Measurements from ENCODE around the gene GSTA4.
A peak's percentile ranks its signal among the peaks of the same experiment; 100 is the strongest.
"Not testable (repeated sequence)": the region's sequence is repeated elsewhere in the genome, so short reads cannot be mapped to it uniquely, and the experiment has no call there.

Gene GSTA4

DNA sequence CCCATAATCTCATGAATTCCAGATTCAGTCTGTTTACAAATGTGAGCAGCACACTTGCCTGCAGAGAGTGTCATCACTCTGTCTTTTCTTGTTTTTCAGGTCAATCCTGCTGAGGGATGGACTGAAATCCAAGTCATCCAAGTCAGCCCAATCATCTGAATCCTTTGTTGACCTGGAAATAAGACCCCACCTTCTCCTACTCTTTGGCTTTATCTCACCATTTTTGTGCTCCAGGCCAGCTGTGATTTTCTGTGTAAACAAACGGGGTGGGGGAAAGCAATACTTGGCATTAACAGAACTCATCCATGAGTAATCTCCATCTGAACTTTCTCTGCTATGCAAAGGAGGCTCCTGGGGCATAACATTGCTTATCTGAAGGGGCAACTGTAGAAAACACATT, 16.9 kb upstream of the GSTA4 start:
- no peak for DNase-seq

DNA sequence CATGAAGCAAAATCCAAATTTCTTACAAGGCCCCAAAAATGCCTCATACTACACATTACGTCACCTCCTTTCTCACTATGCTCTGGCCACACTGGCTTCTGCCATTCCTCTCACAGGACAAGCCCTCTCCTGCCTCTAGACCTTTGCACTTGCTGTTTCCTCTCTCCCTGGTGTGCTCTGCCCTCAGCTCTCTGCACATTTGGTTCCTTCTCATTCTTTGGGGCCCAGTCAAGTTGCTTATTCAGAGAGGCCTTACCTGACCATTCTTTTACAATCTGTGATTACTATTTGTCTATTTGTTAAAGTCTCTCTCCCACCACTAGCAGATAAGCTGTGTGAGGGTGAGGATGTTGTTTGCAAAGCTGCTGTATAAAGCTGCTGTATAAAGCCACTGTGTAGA, 15.4 kb upstream of the GSTA4 start:
- no peak for DNase-seq

DNA sequence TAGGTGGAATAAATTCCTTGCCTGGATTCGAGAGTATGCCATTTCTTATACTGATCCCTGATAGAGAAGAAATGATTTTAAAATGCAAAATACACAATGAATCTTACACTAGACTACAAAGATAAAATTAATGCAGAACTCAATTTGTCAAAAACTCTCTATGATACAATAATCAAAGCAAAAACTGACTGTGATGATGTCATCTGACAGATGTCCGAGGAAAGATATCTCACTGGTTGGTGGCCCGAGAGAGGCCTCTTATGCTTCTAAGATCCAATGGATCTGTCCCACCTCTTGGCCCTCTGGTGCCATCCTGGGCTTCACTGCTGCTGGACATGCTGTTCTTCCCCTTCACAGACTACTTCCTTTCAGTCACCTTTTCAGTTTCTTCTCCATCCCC, 14.4 kb upstream of the GSTA4 start:
- DNase-seq: no peak

DNA sequence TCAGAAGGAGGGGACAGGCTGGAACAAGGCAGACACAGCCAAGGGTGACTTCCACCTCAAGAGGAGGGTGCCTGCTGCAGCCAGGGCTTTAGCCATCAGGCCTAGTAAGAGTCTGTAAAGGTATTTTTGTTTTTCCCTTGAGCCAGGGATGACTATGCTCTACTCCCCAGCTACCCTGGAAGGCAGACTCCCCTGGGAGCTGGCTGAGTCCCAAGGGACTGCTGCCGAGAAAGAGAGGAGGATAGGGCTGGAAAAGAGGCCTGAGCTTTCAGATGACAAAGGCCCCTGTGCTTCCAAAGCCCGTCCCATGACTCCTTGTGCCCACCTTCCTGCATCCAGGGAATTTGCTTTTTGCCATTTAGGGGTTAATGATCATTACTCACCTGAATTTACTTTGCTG, 14.0 kb upstream of the GSTA4 start:
- DNase-seq: no peak

DNA sequence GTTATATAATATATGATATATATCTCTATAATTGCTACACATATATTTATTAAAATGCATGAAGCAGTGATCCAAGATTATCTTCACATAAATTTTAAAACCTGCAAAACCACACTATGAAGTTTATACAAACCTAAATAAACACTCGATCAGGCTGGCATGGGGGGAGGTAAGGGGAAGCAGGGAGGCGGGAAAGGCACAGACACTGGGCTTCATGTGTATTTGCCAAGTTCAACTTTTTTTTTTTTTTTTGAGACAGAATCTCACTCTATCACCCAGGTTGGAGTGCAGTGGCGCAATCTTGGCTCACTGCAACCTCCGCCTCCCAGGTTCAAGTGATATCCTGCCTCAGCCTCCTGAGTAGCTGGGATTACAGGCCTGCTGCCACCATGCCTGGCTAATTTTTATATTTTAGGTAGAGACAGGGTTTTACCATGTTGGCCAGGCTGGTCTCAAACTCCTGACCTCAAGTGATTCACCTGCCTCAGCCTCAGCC, 13.2 kb upstream of the GSTA4 start:
- not testable (repeated sequence) for DNase-seq

DNA sequence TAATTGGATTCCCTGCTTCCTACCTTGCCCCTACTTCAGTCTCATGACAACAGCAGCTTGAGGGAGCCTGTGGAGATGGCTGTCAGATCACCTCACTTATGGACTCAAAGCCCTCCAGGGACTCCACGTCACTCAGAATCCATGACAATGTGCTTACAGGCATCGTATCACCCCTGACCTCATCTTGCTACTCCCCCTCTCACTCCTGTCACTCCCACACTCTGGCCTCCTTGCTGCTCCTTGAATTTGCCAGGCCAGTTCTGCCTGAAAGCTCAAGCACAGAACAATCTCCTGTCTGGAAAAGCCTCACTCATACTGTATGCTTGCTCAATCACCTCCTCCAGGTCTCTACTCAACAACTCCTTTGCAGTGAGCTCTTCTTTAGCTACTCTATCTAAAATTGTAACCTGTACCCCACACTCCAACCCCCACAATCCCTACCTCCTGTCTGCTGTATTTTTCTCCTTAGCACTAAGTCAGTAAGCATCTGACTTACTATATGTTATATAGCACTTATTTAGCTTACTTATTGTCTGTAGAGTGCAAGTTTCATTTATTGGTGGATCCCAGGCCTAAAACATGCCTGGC, 10.7 kb upstream of the GSTA4 start:
- no peak for DNase-seq

DNA sequence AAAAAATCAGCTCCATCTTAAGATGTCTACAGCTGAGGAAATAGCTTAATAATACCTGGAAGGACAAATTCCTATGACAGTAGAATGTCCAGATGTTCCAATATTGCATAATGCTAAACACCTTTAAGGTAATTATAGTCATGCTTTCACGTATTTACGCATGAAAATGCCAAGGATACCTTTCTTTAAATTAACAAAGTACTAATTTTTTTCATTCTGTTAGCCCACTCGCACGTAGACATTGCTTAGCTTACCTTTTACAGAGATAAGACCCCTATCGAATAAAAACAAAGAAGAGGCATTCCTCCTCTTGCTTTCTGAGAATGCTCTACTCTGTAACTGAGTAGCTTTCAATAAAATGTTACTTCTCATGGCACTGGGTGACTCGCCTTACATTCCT, 4.4 kb upstream of the GSTA4 start:
- DNase-seq: no peak

DNA sequence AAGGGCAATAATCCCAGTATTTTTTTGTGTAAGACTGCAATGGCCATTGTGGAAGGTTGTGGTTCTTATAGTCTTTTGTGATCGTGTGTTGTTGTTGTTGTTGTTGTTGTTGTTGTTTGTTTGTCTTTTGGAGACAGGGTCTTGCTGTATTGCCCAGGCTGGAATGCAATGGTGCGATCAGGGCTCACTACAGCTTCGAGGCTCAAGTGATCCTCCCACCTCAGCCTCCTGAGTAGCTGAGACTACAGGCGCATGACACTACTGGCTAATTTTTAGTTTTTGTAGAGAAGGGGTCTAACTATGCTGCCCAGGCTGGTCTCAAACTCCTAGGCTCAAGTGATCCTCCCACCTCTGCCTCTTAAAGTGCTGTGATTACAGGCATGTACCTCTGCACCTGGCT, 3.5 kb upstream of the GSTA4 start:
- no peak for DNase-seq

DNA sequence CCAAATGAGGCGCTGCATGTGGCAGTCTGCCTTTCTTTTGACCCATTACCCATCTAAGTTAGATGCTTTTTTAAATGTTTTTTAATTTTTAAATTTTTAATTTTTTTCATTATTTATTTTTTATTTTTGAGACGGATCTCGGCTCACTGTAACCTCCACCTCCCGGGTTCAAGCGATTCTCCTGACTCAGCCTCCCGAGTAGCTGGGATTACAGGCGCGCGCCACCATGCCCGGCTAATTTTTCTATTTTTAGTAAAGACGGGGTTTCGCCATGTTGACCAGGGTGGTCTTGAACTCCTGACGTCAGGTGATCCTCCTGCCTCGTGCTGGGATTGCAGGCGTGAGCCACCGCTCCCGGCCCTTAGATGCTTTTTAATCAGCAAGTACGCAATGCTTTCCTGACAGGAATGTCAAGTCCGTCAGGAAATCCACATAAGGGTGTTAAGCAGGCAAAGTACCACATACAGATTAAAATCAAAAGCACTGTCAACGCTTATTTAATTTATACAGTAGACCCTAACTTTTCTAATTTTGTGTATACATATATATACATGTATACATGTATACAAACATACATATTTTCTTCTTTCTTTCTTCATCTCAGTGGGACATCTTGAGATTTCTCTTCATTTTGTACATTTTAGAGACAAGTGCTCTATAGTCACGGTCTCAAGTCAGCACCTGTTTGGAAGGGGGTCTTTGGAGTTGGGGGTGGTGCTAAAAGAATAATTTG, 995 bp upstream of the GSTA4 start:
- DNase-seq: no peak

DNA sequence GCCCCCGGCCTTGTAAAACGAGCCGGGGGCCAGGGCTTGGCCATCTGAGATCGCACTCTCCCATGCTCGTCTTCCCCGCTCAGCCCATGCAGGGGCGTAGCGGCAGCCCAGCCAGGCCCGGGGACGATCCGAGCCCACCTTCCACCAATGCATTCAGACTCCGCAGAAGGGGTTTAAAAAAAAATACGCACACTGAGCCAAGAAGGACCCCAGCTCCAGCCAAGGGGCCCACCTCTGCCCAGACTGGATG, 320 bp downstream of the GSTA4 start:
- DNase-seq: no peak

DNA sequence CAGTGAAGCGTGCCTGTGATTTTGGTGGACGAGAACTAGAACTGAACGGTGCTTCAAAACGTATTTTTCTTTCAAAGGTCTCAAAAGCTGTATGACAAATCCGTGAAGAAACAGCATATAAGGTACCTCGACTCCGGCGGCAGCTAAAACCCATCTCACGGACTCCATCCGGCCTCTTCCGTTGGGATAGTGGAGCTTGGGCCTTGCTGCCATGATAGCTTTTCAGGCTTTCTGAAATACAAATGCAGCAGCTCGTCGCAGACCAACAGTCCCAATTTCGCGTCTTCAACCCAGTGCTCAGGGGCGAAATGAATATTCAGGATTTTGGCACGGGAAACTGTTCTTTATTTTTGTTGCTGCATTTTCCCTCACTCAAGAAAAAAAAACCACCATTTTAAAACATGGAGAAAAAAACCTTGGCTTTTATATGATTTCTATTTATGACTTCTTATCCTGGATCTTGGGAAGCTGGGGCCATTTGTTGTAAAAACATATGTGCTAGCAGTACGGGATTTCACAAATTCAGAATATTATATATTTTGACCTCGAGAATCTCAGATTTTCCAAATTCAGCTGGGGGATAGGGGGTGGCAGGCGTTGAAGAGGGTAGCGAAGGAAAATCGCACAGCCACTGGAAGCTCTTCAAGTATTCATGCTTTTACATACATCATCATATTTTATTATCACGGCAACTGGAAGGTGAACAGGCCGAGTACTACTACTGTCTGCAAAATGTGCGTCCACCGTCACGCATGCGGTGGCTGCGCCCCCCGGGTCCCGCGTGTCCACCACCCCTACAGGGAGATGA, 849 bp downstream of the GSTA4 start:
- no peak for DNase-seq

DNA sequence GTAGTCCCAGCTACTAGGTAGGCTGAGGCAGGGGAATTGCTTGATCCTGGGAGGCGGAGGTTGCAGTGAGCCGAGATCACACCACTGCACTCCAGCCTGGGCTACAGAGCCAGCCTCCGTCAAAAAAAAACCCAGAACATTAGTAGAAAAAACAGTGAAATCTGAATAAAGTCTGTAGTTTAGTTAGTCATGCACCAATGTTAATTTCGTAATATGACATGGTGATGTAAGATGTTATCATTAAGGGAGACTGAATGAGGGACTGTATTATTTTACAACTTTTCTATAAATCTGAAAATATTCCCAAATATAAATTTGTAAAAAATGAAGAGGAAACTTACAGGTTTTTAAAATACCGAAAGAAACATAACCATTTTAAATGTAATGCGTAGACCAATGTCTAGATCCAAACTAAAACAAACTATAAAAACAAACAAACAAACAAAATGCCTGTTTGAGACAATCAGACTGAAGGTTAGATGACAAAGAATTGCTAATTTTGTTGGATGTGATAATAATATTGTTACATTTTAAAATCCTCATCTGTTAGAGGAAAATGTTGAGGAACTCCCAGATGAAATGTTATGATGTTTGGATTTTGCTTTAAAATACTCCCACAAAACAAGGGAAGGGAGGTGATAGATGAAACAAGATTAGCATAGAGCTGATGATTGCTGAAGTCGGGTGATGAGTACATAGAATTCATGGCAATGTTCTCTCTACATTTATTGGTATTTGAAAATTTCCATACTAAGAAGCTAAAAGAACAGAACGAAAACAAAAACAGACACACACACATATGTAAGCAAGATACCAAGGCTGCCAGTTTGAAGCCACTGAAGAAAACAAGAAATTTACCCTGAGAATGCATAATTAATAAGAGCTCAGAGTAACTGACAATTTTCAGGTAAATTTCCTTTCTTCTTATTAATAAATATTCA, 1.8 kb downstream of the GSTA4 start:
- DNase-seq: no peak

DNA sequence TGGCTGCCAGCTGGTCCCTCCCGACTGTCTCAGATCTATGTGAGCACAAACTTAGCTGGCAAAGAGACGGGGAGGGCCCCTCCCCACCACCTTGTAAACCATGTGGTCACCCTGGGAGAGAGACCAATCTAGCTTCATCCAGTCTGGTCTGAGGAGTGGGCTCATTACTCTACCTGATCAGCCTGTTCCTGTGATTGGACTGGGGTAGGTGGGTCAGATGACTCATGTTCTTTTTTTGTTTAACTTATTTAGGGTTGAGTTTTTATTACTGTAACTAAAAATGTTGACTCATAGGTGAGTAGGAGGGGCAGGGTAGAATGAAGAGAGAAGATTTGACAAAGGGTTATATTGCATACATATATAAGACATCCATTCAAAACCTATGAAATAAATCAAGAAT, 4.7 kb downstream of the GSTA4 start:
- no peak for DNase-seq

DNA sequence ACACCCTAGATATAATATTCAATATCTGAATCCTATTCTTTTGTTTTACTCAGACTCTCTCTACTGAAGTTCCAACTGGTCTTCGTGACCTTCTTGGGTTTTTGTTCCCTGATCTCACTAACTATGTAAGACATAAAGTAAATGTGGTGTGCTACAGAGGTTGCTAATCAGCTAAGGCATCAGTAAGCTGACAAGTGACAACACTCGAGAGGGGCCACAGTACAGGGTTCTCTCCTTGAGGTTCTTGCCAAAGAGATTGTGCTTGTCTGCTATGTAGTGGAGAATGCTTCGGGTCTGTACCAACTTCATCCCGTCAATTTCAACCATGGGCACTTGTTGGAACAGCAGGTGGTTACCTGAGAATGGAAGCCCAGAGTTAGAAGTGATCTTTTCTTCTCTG, 9.9 kb downstream of the GSTA4 start:
- no peak for DNase-seq

DNA sequence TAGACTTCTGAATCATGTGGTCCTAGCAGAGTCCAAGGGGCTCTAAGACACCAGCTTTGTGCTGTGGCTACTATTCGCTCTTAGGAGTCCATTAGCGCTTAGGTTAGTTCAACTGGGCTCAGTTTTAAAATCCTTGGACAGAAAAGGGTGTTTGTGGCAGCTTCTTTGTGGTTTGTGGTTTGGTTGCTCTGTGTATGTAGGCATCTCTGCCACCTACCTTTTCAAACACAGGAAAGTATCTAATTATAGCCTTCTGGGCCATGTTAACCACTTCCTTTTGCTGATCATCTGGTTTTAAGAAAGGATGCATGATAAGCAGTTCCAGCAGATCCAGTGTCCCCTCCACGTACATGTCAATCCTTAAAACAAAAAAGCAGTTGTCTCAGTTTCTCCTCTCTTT, 10.8 kb downstream of the GSTA4 start:
- peak; percentile 52 for DNase-seq

DNA sequence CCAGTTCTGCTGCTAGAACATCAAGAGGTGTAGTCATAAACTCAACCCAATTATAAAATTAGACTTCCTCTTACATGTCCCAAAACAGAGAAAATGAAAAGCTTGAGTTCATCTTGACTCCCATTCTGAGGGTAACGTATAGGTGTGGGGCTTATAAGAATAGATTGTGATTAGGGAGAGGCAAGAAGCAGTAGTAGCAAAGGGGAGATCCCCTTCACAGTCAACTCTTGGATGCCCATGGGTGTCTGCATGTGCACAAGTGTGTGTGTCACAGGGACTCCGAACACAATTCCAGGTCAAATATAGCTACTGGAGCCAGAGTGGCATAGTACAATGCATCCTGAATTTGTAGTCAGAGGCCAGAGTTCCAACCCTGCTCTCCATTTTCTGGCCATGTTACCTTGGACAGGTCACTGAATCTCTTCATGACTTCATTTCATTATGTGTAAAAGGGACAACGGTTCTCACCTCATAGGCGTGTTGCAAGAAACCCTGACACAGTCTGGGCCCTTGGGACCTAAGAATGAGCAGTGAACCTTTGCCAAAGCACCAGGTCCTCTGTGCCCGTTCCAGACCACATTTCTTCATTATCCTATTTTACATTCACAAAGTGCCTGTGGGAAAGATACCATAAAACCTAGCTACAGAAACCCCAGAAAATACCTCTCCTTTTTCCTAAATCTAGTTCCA, 11.8 kb downstream of the GSTA4 start:
- DNase-seq: no peak

DNA sequence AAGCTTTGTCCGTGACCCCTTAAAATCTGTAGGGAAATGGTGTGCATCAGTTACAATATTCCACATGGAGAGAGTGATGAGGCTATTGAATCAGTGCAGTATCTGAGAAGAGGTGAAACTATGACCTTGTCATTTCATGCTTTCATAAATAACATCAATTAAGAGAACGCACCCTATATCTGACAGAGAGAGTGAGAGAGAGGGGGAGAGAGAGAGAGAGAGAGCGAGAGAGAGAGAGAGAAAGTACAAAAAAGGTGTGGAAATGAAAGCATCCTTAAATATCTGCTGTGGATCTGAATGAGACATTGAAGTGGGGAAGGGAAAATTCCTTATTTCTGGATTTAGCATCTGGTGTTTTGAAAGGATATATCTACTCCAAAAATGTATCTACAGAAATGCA, 12.4 kb downstream of the GSTA4 start:
- no peak for DNase-seq

DNA sequence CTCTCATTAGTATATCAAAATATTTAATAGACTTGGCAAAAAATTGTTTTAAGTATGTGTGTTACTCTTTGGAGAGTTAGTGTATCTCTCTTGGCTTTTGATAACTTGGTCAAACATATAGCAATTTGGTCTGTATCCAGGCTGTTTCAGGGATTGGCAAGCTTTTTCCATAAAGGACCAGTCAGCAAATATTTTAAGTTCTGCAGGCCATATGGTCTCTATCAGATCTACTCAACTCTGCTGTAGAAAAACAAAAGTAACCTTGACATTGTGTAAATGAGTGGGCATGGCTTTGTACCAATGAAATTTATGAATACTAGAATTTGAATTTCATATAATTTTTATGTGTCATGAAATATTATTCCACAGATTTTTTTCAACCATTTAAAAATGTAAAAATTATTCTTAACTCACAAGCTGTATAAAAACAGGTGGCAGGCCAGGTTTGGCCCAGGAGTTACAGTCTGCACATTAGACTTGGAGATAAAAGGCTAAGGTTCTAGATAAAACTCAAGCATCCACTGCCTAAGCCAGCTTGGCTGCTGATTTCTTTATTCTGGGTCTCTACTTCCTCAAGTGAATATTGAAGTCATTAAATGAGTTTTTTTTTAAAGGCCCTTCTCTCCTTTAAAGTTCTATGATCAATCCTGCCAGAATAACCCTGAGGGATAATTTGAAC, 13.7 kb downstream of the GSTA4 start:
- DNase-seq: no peak

DNA sequence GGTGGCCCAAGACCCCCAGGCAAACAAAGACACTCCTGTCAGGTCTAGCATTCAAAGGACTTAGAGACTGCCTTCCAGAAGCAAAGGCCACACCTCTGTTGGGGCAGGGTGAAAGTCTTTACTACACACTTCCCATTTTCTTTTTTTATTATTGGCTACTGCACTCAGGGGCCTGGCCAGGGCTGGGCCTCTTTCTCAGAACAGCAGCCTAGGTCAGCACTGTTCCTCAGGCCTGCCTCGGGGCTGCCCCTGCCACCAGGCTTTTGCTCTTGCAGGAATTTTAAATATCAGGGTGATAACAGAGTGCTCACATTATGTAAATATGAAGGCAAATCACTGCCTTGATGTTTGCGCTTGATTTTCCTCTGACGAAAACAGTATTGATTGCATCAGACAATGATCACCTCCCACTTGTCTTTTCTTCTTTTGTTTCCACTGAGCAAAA, 18.5 kb downstream of the GSTA4 start:
- no peak for DNase-seq

DNA sequence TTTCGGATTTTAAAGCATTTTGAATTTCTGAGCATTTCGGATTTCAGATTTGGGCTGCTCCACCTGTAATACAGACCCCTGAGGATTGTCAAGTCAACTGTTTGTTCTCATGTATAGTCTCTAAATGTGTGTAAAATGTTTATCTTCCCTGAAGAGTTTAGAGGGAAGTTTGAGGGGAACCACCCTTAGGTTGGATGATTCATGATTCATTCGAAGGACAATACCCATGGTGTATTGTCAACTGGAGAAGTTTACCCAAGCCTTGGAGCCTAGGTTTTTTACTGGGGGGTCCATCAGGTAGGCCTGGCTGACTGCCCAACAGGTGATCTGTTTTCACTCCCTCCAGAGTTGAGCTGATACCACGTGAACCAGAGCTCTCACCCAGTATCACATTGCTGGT, 18.9 kb downstream of the GSTA4 start:
- no peak for DNase-seq

DNA sequence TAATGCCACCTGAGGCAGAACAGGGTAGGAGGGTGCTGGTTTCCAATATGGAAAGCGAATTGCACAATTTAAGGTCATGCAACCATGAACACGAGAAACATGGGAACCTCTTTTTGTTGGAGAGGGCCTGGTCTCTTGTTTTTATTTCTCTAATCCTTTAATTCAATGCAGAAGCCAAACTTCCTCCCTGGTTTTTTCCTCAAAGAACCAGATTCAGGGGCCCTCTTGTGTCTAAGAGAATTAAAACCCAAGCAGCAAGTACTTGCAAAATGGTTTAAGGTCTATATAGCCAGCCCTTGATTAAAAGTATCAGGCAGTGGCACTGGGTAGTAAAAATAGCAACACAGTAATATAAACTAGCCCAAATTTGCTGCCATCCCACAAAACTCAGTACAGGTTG, 19.5 kb downstream of the GSTA4 start:
- DNase-seq: no peak

DNA sequence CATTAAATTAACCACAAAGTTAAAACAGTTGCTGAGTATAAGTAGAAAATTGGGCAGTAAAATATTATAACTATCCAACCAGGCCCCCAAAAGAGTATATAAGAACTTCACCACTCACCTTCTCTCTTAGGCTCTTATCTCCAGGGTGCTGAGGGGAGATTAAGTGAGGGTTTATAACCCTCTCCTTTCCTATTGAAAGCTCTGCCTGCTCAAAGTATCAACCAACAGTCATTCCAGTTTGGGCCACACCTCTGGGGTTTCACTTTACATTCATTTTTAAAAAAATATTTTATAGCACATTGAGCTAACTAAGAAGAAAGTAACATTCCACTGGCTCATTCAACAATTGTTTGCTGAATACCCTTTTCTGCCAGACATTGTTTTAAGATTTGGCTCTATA, 22.1 kb downstream of the GSTA4 start:
- DNase-seq: no peak

All from GF-D8 (cell line).